ENCODE results near the gene PTPRCAP.
"Not testable (repeated sequence)": the region's sequence is repeated elsewhere in the genome, so short reads cannot be mapped to it uniquely, and the experiment has no call there.

The PTPRCAP gene

DNA sequence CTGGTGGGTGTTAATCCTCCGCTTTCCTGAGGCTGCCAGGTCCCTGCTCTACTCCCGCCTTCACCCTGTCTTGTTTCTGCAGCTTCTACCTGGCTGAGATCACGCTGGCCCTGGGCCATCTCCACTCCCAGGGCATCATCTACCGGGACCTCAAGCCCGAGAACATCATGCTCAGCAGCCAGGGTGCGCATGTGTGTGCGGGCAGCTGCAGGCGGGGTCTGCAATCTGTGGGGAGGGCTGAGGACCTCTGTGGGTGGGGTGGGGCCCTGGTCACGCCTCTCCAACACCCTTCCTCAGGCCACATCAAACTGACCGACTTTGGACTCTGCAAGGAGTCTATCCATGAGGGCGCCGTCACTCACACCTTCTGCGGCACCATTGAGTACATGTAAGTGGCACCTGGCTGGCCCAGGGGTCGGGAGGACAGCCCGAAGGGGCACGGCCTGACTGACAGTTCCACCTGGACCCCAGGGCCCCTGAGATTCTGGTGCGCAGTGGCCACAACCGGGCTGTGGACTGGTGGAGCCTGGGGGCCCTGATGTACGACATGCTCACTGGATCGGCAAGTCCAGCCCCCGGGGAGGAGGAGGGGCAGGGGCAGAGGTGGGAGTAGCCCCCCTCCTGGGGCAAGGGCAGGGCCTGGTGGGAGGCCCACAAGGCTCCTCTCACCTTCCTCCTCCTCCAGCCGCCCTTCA, 4.7 kb downstream of the PTPRCAP start:
- H2AFZ ChIP-seq (ENCODE audit: low read depth, low read length), result no peak overlapping the region
- H3K4me1 ChIP-seq (ENCODE audit: insufficient read depth, low read length), result peaks cover 8% of the 10 kb centered on the region
- no peaks in the 10 kb centered on the region for H3K27me3 ChIP-seq (ENCODE audit: insufficient read depth, low read length)
- H3K36me3 ChIP-seq (ENCODE audit: insufficient read depth, low read length), result peaks cover 42% of the 10 kb centered on the region
- H3K4me3 ChIP-seq (ENCODE audit: low read length), result no peak overlapping the region
- H3K9me3 ChIP-seq (ENCODE audit: low read length), result no peaks in the 10 kb centered on the region

DNA sequence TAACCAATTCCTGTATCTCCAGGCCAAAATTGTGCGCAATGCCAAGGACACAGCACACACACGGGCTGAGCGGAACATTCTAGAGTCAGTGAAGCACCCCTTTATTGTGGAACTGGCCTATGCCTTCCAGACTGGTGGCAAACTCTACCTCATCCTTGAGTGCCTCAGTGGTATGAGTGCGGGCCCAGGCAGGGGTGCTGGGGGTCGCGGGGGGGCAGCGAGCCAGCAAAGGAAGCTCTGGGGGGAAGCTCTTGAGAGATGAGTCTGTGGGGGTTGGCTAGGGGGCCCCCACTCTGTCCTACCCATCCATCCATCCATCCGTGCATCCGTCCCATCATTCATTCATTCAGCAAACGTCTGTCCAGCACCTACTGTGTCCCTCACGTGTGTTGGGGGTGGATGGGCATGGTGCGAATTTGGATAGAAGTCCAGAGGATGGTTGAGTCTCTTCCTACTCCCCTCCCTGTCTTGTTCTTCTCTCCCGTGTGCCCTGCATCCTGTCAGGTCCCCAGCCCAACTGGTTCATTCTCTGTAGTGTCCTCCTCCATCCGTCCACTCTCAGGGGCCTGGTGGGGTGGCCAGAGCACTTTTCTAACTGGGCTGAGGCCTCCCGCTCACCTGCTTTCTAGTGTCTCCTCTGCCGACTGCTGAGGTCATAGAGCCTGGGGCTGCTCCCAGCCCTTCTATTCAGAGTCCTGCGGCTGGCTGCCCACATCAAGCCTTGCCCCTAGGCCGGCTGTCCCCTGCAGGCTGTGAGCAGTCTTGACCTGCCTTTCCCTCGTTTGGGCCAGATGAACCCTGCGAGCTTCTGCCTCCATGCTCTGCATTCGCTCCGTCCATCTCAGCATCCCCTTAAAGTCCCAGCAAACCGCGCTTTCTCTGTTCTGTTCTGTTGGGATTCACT, 5.9 kb downstream of the PTPRCAP start:
- Histone ChIP-seq H3K36me3 (ENCODE audit: insufficient read depth, low read length) (peaks cover 42% of the 10 kb centered on the region), H2AFZ (ENCODE audit: low read depth, low read length) (no peak overlapping the region), H3K4me3 (ENCODE audit: low read length) (no peak overlapping the region), H3K27me3 (ENCODE audit: insufficient read depth, low read length) (no peaks in the 10 kb centered on the region), H3K4me1 (ENCODE audit: insufficient read depth, low read length) (peaks cover 11% of the 10 kb centered on the region), H3K9me3 (ENCODE audit: low read length) (no peaks in the 10 kb centered on the region)

DNA sequence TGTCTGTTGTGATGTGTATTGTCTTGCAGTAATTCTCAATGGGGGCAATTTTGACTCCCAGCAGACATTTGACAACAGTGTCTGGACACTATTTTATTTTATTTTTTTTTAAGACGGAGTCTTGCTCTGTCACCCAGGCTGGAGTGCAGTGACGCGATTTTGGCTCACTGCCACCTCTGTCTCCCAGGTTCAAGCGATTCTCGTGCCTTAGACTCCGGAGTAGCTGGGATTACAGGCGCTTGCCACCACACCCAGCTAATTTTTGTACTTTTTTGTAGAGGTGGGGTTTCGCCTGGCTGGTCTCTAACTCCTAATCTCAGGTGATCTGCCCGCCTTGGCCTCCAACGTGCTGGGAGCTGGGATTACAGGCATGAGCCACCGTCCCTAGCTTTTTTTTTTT, 7.8 kb downstream of the PTPRCAP start:
- Histone ChIP-seq H3K4me3 (ENCODE audit: low read length) (no peak overlapping the region), H3K36me3 (ENCODE audit: insufficient read depth, low read length) (peaks cover 28% of the 10 kb centered on the region)

DNA sequence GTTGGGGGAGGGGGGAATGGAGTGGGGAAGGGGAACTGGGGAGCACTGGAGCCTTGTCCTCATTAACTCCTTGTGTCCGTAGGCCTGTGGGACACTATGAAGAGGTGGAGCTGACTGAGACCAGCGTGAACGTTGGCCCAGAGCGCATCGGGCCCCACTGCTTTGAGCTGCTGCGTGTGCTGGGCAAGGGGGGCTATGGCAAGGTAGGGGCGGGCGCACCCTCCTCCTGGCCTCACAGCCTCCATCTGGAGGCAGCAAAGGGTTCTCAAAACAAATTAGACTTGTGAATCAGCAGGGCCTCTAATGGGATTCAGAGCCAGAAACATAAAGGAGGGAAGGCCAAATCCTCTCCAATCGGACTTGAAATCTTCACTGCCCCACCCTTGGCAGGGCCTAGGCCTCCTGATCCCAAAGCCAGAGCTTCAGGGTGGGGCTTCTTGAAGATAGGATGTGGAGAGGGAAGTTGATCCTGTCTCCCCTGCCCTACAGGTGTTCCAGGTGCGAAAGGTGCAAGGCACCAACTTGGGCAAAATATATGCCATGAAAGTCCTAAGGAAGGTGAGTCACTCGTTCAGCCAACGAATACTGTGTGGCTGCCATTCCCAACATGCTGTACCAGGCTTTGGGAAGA, 8.3 kb downstream of the PTPRCAP start:
- H3K4me3 ChIP-seq (ENCODE audit: low read length), result peak overlapping the region; percentile 75
- H2AFZ ChIP-seq (ENCODE audit: low read depth, low read length), result no peak overlapping the region
- peaks cover 11% of the 10 kb centered on the region for H3K4me1 ChIP-seq (ENCODE audit: insufficient read depth, low read length)
- H3K27me3 ChIP-seq (ENCODE audit: insufficient read depth, low read length), result no peaks in the 10 kb centered on the region
- peaks cover 25% of the 10 kb centered on the region for H3K36me3 ChIP-seq (ENCODE audit: insufficient read depth, low read length)
- no peaks in the 10 kb centered on the region for H3K9me3 ChIP-seq (ENCODE audit: low read length)

More for the DNA sequence above, 7.8 kb downstream of the PTPRCAP start:
- no peak overlapping the region for H2AFZ ChIP-seq (ENCODE audit: low read depth, low read length)
- H3K9me3 ChIP-seq (ENCODE audit: low read length), result no peaks in the 10 kb centered on the region
- no peaks in the 10 kb centered on the region for H3K27me3 ChIP-seq (ENCODE audit: insufficient read depth, low read length)
- H3K4me1 ChIP-seq (ENCODE audit: insufficient read depth, low read length), result peaks cover 11% of the 10 kb centered on the region

DNA sequence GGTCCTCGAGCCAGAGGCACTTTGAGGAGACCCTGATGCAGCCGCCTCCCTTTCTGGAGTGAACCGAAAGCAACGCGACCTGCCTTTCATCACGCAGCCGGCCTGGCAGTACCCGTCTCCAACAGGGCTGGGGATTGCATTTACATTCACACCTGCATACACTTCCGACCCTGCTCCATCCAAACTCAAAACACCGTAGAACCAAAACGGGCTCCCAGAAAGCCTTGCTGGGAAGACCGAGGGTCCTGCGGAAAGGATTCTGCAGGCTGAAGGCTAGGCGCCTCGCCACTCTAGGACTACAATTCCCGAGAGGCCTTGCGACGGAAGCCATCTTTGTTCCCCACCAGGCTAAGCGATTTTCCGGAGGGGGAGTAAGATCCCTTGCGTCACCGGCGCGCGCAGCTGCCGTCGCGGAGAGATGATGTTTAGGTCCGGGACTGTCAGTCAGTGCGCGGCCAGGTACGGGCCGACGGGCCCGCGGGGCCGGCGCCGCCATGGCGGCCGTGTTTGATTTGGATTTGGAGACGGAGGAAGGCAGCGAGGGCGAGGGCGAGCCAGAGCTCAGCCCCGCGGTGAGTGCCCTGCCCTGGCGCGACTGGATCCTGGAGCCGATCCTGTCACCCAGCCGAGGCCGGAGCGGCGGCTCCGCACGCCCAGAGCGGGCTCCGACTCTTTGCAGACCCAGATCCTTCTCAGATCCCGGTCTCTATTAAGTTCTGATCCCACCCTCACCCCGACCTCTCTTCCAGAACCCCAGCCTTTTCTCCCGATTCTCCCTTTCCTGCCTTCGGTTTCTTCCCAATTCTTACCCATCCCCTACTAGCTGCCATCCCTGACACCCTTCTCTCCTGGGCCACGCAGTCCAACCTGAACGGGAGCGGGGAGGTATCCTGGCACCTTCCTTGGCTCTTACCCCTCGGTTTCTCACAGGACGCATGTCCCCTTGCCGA, 9.2 kb downstream of the PTPRCAP start, which contains the start of gene RPS6KB2:
TSS of gene RPS6KB2 (plus strand) at position 443 of the 950 bp plus-strand sequence. CDS start at position 495, 52 bp downstream.
- no peaks in the 10 kb centered on the region for H3K27me3 ChIP-seq (ENCODE audit: insufficient read depth, low read length)
- H3K36me3 ChIP-seq (ENCODE audit: insufficient read depth, low read length), result peaks cover 17% of the 10 kb centered on the region
- H3K4me1 ChIP-seq (ENCODE audit: insufficient read depth, low read length), result peaks cover 11% of the 10 kb centered on the region
- H3K4me3 ChIP-seq (ENCODE audit: low read length), result peak within 1 kb of the TSS; percentile 75
- H3K9me3 ChIP-seq (ENCODE audit: low read length), result no peaks in the 10 kb centered on the region
- peak within 1 kb of the TSS; percentile 92 for H2AFZ ChIP-seq (ENCODE audit: low read depth, low read length)

- H3K4me1 ChIP-seq (ENCODE audit: insufficient read depth, low read length), result peaks cover 11% of the 10 kb centered on the region
- H3K4me3 ChIP-seq (ENCODE audit: low read length), result peak overlapping the region; percentile 75
- peak overlapping the region; percentile 92 for H2AFZ ChIP-seq (ENCODE audit: low read depth, low read length)
- H3K36me3 ChIP-seq (ENCODE audit: insufficient read depth, low read length); H3K27me3 ChIP-seq (ENCODE audit: insufficient read depth, low read length); H3K9me3 ChIP-seq (ENCODE audit: low read length): not testable (repeated sequence)
Observed at GRCh38 chr11:67427364-67427859, 10.1 kb downstream of the PTPRCAP start.

GRCh38 chr11:67423891-67424613, 13.4 kb downstream of the PTPRCAP start:
- Histone ChIP-seq H2AFZ (ENCODE audit: low read depth, low read length) (no peak overlapping the region), H3K4me3 (ENCODE audit: low read length) (no peak overlapping the region), H3K9me3 (ENCODE audit: low read length) (no peaks in the 10 kb centered on the region), H3K27me3 (ENCODE audit: insufficient read depth, low read length) (no peaks in the 10 kb centered on the region), H3K4me1 (ENCODE audit: insufficient read depth, low read length) (peaks cover 16% of the 10 kb centered on the region), H3K36me3 (ENCODE audit: insufficient read depth, low read length) (no peaks in the 10 kb centered on the region)

- Histone ChIP-seq H3K4me3 (ENCODE audit: low read length) (no peak overlapping the region), H3K27me3 (ENCODE audit: insufficient read depth, low read length) (no peaks in the 10 kb centered on the region), H3K9me3 (ENCODE audit: low read length) (no peaks in the 10 kb centered on the region), H3K36me3 (ENCODE audit: insufficient read depth, low read length) (no peaks in the 10 kb centered on the region), H3K4me1 (ENCODE audit: insufficient read depth, low read length) (peaks cover 14% of the 10 kb centered on the region), H2AFZ (ENCODE audit: low read depth, low read length) (no peak overlapping the region)
Observed at GRCh38 chr11:67423466-67423865, 14.0 kb downstream of the PTPRCAP start.

DNA sequence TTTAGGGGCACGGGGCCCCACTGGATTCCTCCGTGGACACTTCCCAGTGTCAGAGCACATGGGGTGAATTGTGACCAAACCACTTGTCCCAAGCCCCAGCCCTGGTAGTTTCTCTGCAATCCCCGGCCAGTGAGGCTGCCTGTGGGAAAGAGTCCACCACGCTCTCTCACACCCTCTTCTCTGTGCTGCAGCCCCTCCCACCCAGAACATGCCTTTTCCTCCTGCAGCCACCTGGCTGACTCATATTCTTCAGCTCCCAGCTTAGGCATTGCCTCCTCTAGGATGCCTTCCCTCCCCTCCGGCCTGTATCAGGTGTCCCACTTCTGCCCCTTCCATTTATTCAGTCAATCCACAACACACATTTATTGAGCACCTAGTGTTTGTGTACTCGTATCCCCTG, 14.6 kb downstream of the PTPRCAP start:
- no peaks in the 10 kb centered on the region for H3K9me3 ChIP-seq (ENCODE audit: low read length)
- H3K36me3 ChIP-seq (ENCODE audit: insufficient read depth, low read length), result no peaks in the 10 kb centered on the region
- H3K4me3 ChIP-seq (ENCODE audit: low read length), result no peak overlapping the region
- no peaks in the 10 kb centered on the region for H3K27me3 ChIP-seq (ENCODE audit: insufficient read depth, low read length)
- no peak overlapping the region for H2AFZ ChIP-seq (ENCODE audit: low read depth, low read length)
- peaks cover 14% of the 10 kb centered on the region for H3K4me1 ChIP-seq (ENCODE audit: insufficient read depth, low read length)

- Histone ChIP-seq H3K4me3 (ENCODE audit: low read length) (peak overlapping the region; percentile 39), H3K4me1 (ENCODE audit: insufficient read depth, low read length) (peaks cover 10% of the 10 kb centered on the region)
Observed at GRCh38 chr11:67421430-67422031, 16.0 kb downstream of the PTPRCAP start.

GRCh38 chr11:67420646-67421429, 16.6 kb downstream of the PTPRCAP start:
- Histone ChIP-seq H3K9me3 (ENCODE audit: low read length) (no peaks in the 10 kb centered on the region), H3K4me3 (ENCODE audit: low read length) (peak overlapping the region; percentile 64), H3K36me3 (ENCODE audit: insufficient read depth, low read length) (no peaks in the 10 kb centered on the region), H3K4me1 (ENCODE audit: insufficient read depth, low read length) (peaks cover 10% of the 10 kb centered on the region), H2AFZ (ENCODE audit: low read depth, low read length) (peak overlapping the region; percentile 78), H3K27me3 (ENCODE audit: insufficient read depth, low read length) (no peaks in the 10 kb centered on the region)

More at GRCh38 chr11:67421430-67422031, 16.0 kb downstream of the PTPRCAP start:
- Histone ChIP-seq H3K36me3 (ENCODE audit: insufficient read depth, low read length) (no peaks in the 10 kb centered on the region), H3K27me3 (ENCODE audit: insufficient read depth, low read length) (no peaks in the 10 kb centered on the region), H3K9me3 (ENCODE audit: low read length) (no peaks in the 10 kb centered on the region), H2AFZ (ENCODE audit: low read depth, low read length) (no peak overlapping the region)

Measured in neuron (in vitro differentiated cells).